HG02981 (cell line): ENCODE data around the gene GHRH.

Source experiments
- ATAC-seq: cut with Tn5 transposase; IDR thresholded peaks from one replicate; pipeline ENCODE4 v1.9.1; 2021; ENCODE audit warnings: mild to moderate bottlenecking, moderate library complexity; ENCODE audit not compliant: unreplicated experiment

Gene GHRH

GRCh38 chr20:37209193-37209592, 52.4 kb downstream of the GHRH start:
- ATAC-seq: no peak

- no peak for ATAC-seq
Measured at GRCh38 chr20:37207171-37207570, 54.4 kb downstream of the GHRH start.

GRCh38 chr20:37205794-37206193, 55.8 kb downstream of the GHRH start:
- no peak for ATAC-seq

- no peak for ATAC-seq
Measured at GRCh38 chr20:37205130-37205529, 56.5 kb downstream of the GHRH start.

- no peak for ATAC-seq
Measured at GRCh38 chr20:37204056-37204455, 57.6 kb downstream of the GHRH start.

GRCh38 chr20:37202267-37202943, 59.2 kb downstream of the GHRH start:
- ATAC-seq: no peak

- ATAC-seq: no peak
Measured at GRCh38 chr20:37201827-37202162, 59.8 kb downstream of the GHRH start.
